Vagina (tissue), 2 donors: ENCODE results near the gene PASK.

Source experiments
- POLR2A ChIP-seq, 2 donors: fragments of 450-650 bp; IDR thresholded peaks; one replicate each; pipeline ENCODE4 v1.6.1; 2017; ENCODE audit warnings: antibody characterized with exemption in 2 of 2, mild to moderate bottlenecking in 2 of 2, moderate library complexity in 2 of 2
- POLR2AphosphoS5 ChIP-seq, 2 donors: sonication (generic); formaldehyde crosslinking; IDR thresholded peaks; one replicate each; pipeline ENCODE4 v1.9.0; 2017; ENCODE audit warnings: antibody characterized with exemption in 2 of 2, mild to moderate bottlenecking in 2 of 2, low read depth in 1 of 2; ENCODE audit not compliant: insufficient read depth in 1 of 2
- TF ChIP-seq, protein P1 (sequence below), 3 experiments: fragments of 450-650 bp in 2 of 3; fragments of 200-600 bp in 1 of 3; sonication (generic) in 1 of 3; IDR thresholded peaks; one replicate each; pipeline ENCODE4 v1.5.1; 2017 to 2019; ENCODE audit warnings: antibody characterized with exemption in 3 of 3, mild to moderate bottlenecking in 2 of 3, moderate library complexity in 2 of 3

DNA sequence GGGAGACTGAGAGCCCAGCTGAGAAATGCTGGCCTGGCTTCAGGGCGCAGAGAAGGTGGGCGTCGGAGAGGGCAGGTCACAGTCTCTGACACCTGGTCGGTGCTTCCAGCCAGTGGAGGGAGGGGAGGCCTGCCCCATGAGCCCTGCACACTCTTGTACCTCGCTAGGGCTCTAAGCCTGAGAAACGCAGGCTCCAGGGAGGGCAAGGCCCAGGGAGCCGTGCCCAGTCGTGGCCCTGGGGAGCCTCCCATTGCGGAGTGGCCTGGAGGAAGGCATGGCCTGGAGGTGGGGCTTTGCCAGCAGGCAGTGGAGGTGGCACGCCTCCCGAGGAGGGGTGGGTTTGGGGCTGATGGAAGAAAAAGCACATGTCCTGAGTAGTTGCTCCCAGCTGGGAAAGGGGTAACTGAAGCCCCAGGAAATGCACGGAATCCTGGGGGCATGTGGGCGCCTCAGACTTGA lies 86.2 kb downstream of the PASK start:
- TF ChIP-seq, protein P1, sequence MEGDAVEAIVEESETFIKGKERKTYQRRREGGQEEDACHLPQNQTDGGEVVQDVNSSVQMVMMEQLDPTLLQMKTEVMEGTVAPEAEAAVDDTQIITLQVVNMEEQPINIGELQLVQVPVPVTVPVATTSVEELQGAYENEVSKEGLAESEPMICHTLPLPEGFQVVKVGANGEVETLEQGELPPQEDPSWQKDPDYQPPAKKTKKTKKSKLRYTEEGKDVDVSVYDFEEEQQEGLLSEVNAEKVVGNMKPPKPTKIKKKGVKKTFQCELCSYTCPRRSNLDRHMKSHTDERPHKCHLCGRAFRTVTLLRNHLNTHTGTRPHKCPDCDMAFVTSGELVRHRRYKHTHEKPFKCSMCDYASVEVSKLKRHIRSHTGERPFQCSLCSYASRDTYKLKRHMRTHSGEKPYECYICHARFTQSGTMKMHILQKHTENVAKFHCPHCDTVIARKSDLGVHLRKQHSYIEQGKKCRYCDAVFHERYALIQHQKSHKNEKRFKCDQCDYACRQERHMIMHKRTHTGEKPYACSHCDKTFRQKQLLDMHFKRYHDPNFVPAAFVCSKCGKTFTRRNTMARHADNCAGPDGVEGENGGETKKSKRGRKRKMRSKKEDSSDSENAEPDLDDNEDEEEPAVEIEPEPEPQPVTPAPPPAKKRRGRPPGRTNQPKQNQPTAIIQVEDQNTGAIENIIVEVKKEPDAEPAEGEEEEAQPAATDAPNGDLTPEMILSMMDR (IDR thresholded peaks at IDR 0.05): no peak
- TF ChIP-seq POLR2AphosphoS5 (IDR thresholded peaks at IDR 0.05; ENCODE audit: insufficient read depth in 1 of 2, low read depth in 1 of 2) (no peak), POLR2A (IDR thresholded peaks at IDR 0.05) (no peak)
